Epithelial cell of proximal tubule (primary cell): ENCODE results near the gene PALM2AKAP2. TPM values are rescaled to one million over a fixed set of nuclear protein-coding genes. Genes with fewer than 3 reads are reported as not detected.
A peak's percentile ranks its signal among the peaks of the same experiment; 100 is the strongest.

Source experiments
- DNase-seq: peaks from one replicate; pipeline ENCODE4 v3.0.0-alpha.2; 2011; ENCODE audit warnings: low read depth
- H3K4me3 ChIP-seq: 2 replicates; pipeline ENCODE4 v1.5.1; 2011; ENCODE audit warnings: low read depth, mild to moderate bottlenecking, low read length
- CTCF ChIP-seq: conservative IDR thresholded peaks from 2 replicates; pipeline ENCODE4 v1.5.1; 2012; ENCODE audit warnings: low read depth, mild to moderate bottlenecking, low read length
- total RNA-seq: library from RNA; depleted of rRNA; stranded (reverse); fragments of >200 nt; gene quantifications from 2 replicates; pipeline ENCODE4 v1.2.3, GENCODE V29; 2015

The PALM2AKAP2 gene
- total RNA-seq, 1 donor from 2014 or later = 2.8 TPM

GRCh38 chr9:109781541-109782197 lies 1.7 kb downstream of the PALM2AKAP2 start:
- no peak for TF ChIP-seq CTCF
- H3K4me3 ChIP-seq = peak overlapping the region; percentile 80
- DNase-seq = no peak

- H3K4me3 ChIP-seq = no peak overlapping the region
- DNase-seq = no peak
- no peak for TF ChIP-seq CTCF
Observed at GRCh38 chr9:109787735-109788134, 7.7 kb downstream of the PALM2AKAP2 start.

- no peak for DNase-seq
- TF ChIP-seq CTCF = no peak
- no peak overlapping the region for H3K4me3 ChIP-seq
Observed at GRCh38 chr9:109789556-109789955, 9.6 kb downstream of the PALM2AKAP2 start.

GRCh38 chr9:109789971-109790370 lies 10.0 kb downstream of the PALM2AKAP2 start:
- no peak for DNase-seq
- H3K4me3 ChIP-seq = no peak overlapping the region
- no peak for TF ChIP-seq CTCF

- no peak overlapping the region for H3K4me3 ChIP-seq
- no peak for DNase-seq
- TF ChIP-seq CTCF = no peak
Observed at GRCh38 chr9:109791003-109791677, 11.1 kb downstream of the PALM2AKAP2 start.

GRCh38 chr9:109791747-109792146 lies 11.7 kb downstream of the PALM2AKAP2 start:
- no peak for DNase-seq
- no peak overlapping the region for H3K4me3 ChIP-seq
- no peak for TF ChIP-seq CTCF

GRCh38 chr9:109792951-109793546 lies 13.1 kb downstream of the PALM2AKAP2 start:
- peak; percentile 62 for DNase-seq
- TF ChIP-seq CTCF = no peak
- no peak overlapping the region for H3K4me3 ChIP-seq
